AG09319 (cell line): ENCODE results near the gene ATG5.
"Not testable (repeated sequence)": the region's sequence is repeated elsewhere in the genome, so short reads cannot be mapped to it uniquely, and the experiment has no call there.

Experiments used
- DNase-seq: peaks from one replicate; pipeline ENCODE4 v3.0.0-alpha.2; 2010; ENCODE audit warnings: low read depth; ENCODE audit errors: extremely low read depth
- CTCF ChIP-seq: IDR thresholded peaks from 2 replicates; pipeline ENCODE4 v1.5.1; 2011; ENCODE audit warnings: low read depth, mild to moderate bottlenecking, inconsistent platforms, low read length, moderate library complexity

The ATG5 gene

GRCh38 chr6:106154326-106154725 lies 171.2 kb downstream of the ATG5 start:
- DNase-seq: no peak
- no peak for TF ChIP-seq CTCF

- no peak for DNase-seq
Observed at GRCh38 chr6:106152952-106153351, 172.6 kb downstream of the ATG5 start.

GRCh38 chr6:106152476-106152875 lies 173.1 kb downstream of the ATG5 start:
- DNase-seq: not testable (repeated sequence)

More at GRCh38 chr6:106152952-106153351, 172.6 kb downstream of the ATG5 start:
- TF ChIP-seq CTCF: no peak

GRCh38 chr6:106149472-106150069 lies 176.0 kb downstream of the ATG5 start:
- TF ChIP-seq CTCF: no peak
- no peak for DNase-seq

GRCh38 chr6:106147476-106147875 lies 178.1 kb downstream of the ATG5 start:
- no peak for TF ChIP-seq CTCF
- no peak for DNase-seq

GRCh38 chr6:106146852-106147351 lies 178.7 kb downstream of the ATG5 start:
- TF ChIP-seq CTCF: no peak

GRCh38 chr6:106145741-106146227 lies 179.8 kb downstream of the ATG5 start:
- TF ChIP-seq CTCF: no peak
- DNase-seq: no peak

More at GRCh38 chr6:106146852-106147351, 178.7 kb downstream of the ATG5 start:
- DNase-seq: no peak

- TF ChIP-seq CTCF: no peak
Observed at GRCh38 chr6:106145144-106145543, 180.4 kb downstream of the ATG5 start.

More at GRCh38 chr6:106145144-106145543, 180.4 kb downstream of the ATG5 start:
- no peak for DNase-seq
